Karpas-422 (cell line): ENCODE data around the gene TIMP2. TPM values are rescaled to one million over a fixed set of nuclear protein-coding genes. Genes with fewer than 3 reads are reported as not detected.

ENCODE experiments used
- DNase-seq: peaks from one replicate; pipeline ENCODE4 v3.0.0-alpha.2; 2015
- H2AFZ ChIP-seq: fragments of 200-600 bp; sonication (generic); 2 replicates; pipeline ENCODE4 v1.6.1; 2014; ENCODE audit warnings: antibody characterized with exemption, low read length, mixed read lengths
- H3K27ac ChIP-seq: fragments of 200-600 bp; sonication (generic); 2 replicates; pipeline ENCODE4 v1.5.1; 2014; ENCODE audit warnings: mild to moderate bottlenecking, low read length, moderate library complexity
- H3K27me3 ChIP-seq: fragments of 200-600 bp; sonication (generic); 2 replicates; pipeline ENCODE4 v1.6.1; 2014; ENCODE audit warnings: low read length, mixed read lengths
- H3K36me3 ChIP-seq: fragments of 200-600 bp; sonication (generic); 2 replicates; pipeline ENCODE4 v1.6.1; 2014; ENCODE audit warnings: low read length, mixed read lengths; ENCODE audit not compliant: insufficient read depth
- H3K4me1 ChIP-seq: fragments of 200-600 bp; sonication (generic); 2 replicates; pipeline ENCODE4 v1.6.1; 2014; ENCODE audit warnings: mild to moderate bottlenecking, low read length, mixed read lengths
- H3K4me2 ChIP-seq: fragments of 200-600 bp; sonication (generic); 2 replicates; pipeline ENCODE4 v1.6.1; 2014; ENCODE audit warnings: low read length, low read depth, mild to moderate bottlenecking; ENCODE audit not compliant: poor library complexity, severe bottlenecking
- H3K4me3 ChIP-seq: fragments of 200-600 bp; sonication (generic); 2 replicates; pipeline ENCODE4 v1.5.1; 2014; ENCODE audit warnings: mild to moderate bottlenecking, antibody characterized with exemption, low read length, mixed read lengths
- H3K79me2 ChIP-seq: fragments of 200-600 bp; sonication (generic); 2 replicates; pipeline ENCODE4 v1.6.1; 2014; ENCODE audit warnings: mild to moderate bottlenecking, low read length, mixed read lengths
- H3K9ac ChIP-seq: fragments of 200-600 bp; sonication (generic); 2 replicates; pipeline ENCODE4 v1.6.0; 2014; ENCODE audit warnings: low read length
- H3K9me2 ChIP-seq: fragments of 200-600 bp; sonication (generic), shearing (Covaris generic); replicated peaks from 2 replicates; pipeline ENCODE4 v1.6.0; 2014; ENCODE audit warnings: mild to moderate bottlenecking, low read length, moderate library complexity; ENCODE audit not compliant: insufficient read depth
- H3K9me3 ChIP-seq: fragments of 300-700, 200-600 bp; sonication (generic); 2 replicates; pipeline ENCODE4 v1.6.1; 2014; ENCODE audit warnings: low read length, mixed read lengths
- H4K20me1 ChIP-seq: fragments of 200-600 bp; sonication (generic); 2 replicates; pipeline ENCODE4 v1.6.1; 2014; ENCODE audit warnings: mild to moderate bottlenecking, antibody characterized with exemption, low read length, low read depth; ENCODE audit not compliant: insufficient read depth
- total RNA-seq: library from RNA; depleted of rRNA; stranded (reverse); fragments of >200 nt; shearing (Covaris generic); gene quantifications from 2 replicates; pipeline ENCODE4 v1.2.3, GENCODE V29; 2014; ENCODE audit warnings: low replicate concordance

The TIMP2 gene
- total RNA-seq, 1 experiment from 2014 or later: not detected

GRCh38 chr17:78921437-78921971 is 3.7 kb downstream of the TIMP2 start:
- Histone ChIP-seq H3K36me3 (no peaks in the 10 kb centered on the region), H3K27me3 (no peaks in the 10 kb centered on the region), H3K79me2 (no peaks in the 10 kb centered on the region), H3K9ac (no peak overlapping the region), H3K9me3 (no peaks in the 10 kb centered on the region), H3K4me3 (no peak overlapping the region), H3K9me2 (no peaks in the 10 kb centered on the region), H2AFZ (no peak overlapping the region), H3K4me1 (no peaks in the 10 kb centered on the region), H3K4me2 (no peak overlapping the region), H3K27ac (no peak overlapping the region), H4K20me1 (no peaks in the 10 kb centered on the region)
- no peak for DNase-seq

- Histone ChIP-seq H3K79me2 (no peaks in the 10 kb centered on the region), H2AFZ (no peak overlapping the region), H4K20me1 (no peaks in the 10 kb centered on the region), H3K9ac (no peak overlapping the region), H3K4me2 (no peak overlapping the region), H3K9me3 (no peaks in the 10 kb centered on the region), H3K27me3 (no peaks in the 10 kb centered on the region), H3K4me1 (no peaks in the 10 kb centered on the region), H3K27ac (no peak overlapping the region), H3K4me3 (no peak overlapping the region), H3K9me2 (no peaks in the 10 kb centered on the region), H3K36me3 (no peaks in the 10 kb centered on the region)
- no peak for DNase-seq
Measured at GRCh38 chr17:78920528-78920927, 4.7 kb downstream of the TIMP2 start.

DNA sequence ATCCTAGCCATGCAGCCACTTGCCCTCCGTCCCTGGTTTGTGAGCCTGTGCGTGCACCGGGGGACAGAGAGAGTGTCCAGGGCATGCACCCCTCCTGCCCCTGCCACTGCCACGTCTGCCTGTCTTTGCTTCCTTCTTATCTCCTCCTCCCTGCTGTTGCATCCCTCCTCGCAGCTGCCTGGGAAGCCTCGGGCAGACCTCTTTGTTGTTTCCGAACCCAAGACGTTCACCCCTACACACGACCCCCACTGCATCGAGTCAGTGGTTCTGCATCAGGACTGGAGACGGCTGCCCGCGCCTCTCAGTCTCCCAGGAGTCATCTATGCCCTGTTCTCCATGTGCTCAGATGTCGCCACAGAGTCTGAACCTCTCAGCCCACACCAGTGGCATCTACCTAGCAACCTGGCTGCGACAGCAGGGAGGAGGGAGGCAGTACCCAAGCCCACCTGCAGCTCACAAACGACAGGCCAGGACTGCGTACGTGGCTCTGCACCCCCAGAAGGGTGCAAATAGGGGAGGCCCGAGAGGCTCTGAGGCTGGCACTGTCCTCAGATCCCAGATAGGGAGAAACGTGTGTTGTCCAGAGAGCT is 5.2 kb downstream of the TIMP2 start:
- no peak for DNase-seq
- no peak overlapping the region for H2AFZ ChIP-seq
- H3K9ac ChIP-seq: no peak overlapping the region
- no peaks in the 10 kb centered on the region for H3K4me1 ChIP-seq
- H3K36me3 ChIP-seq: no peaks in the 10 kb centered on the region
- H4K20me1 ChIP-seq: no peaks in the 10 kb centered on the region
- no peaks in the 10 kb centered on the region for H3K79me2 ChIP-seq
- H3K9me2 ChIP-seq: no peaks in the 10 kb centered on the region
- no peak overlapping the region for H3K4me2 ChIP-seq
- H3K27ac ChIP-seq: no peak overlapping the region
- no peak overlapping the region for H3K4me3 ChIP-seq
- H3K27me3 ChIP-seq: no peaks in the 10 kb centered on the region
- no peaks in the 10 kb centered on the region for H3K9me3 ChIP-seq

GRCh38 chr17:78918979-78919378 is 6.2 kb downstream of the TIMP2 start:
- Histone ChIP-seq H3K27me3 (no peaks in the 10 kb centered on the region), H3K4me3 (no peak overlapping the region), H3K4me2 (no peak overlapping the region)

GRCh38 chr17:78917451-78918275 is 7.5 kb downstream of the TIMP2 start:
- Histone ChIP-seq H3K79me2 (no peaks in the 10 kb centered on the region), H3K9me3 (no peaks in the 10 kb centered on the region), H3K9me2 (no peaks in the 10 kb centered on the region), H3K36me3 (no peaks in the 10 kb centered on the region), H3K4me2 (no peak overlapping the region), H3K27me3 (no peaks in the 10 kb centered on the region), H3K4me1 (no peaks in the 10 kb centered on the region), H3K27ac (no peak overlapping the region), H3K4me3 (no peak overlapping the region), H3K9ac (no peak overlapping the region), H4K20me1 (no peaks in the 10 kb centered on the region), H2AFZ (no peak overlapping the region)
- DNase-seq: no peak

More at GRCh38 chr17:78918979-78919378, 6.2 kb downstream of the TIMP2 start:
- Histone ChIP-seq H3K4me1 (no peaks in the 10 kb centered on the region), H3K9ac (no peak overlapping the region), H4K20me1 (no peaks in the 10 kb centered on the region), H3K9me2 (no peaks in the 10 kb centered on the region), H3K9me3 (no peaks in the 10 kb centered on the region), H2AFZ (no peak overlapping the region), H3K79me2 (no peaks in the 10 kb centered on the region), H3K27ac (no peak overlapping the region), H3K36me3 (no peaks in the 10 kb centered on the region)
- no peak for DNase-seq

GRCh38 chr17:78915872-78916632 is 9.1 kb downstream of the TIMP2 start:
- H3K4me2 ChIP-seq: no peak overlapping the region
- no peak overlapping the region for H2AFZ ChIP-seq
- no peak overlapping the region for H3K27ac ChIP-seq
- no peaks in the 10 kb centered on the region for H4K20me1 ChIP-seq
- no peak for DNase-seq
- no peaks in the 10 kb centered on the region for H3K4me1 ChIP-seq
- H3K36me3 ChIP-seq: no peaks in the 10 kb centered on the region
- no peaks in the 10 kb centered on the region for H3K27me3 ChIP-seq
- no peak overlapping the region for H3K4me3 ChIP-seq
- no peaks in the 10 kb centered on the region for H3K9me2 ChIP-seq
- H3K79me2 ChIP-seq: no peaks in the 10 kb centered on the region
- no peak overlapping the region for H3K9ac ChIP-seq
- no peaks in the 10 kb centered on the region for H3K9me3 ChIP-seq

DNA sequence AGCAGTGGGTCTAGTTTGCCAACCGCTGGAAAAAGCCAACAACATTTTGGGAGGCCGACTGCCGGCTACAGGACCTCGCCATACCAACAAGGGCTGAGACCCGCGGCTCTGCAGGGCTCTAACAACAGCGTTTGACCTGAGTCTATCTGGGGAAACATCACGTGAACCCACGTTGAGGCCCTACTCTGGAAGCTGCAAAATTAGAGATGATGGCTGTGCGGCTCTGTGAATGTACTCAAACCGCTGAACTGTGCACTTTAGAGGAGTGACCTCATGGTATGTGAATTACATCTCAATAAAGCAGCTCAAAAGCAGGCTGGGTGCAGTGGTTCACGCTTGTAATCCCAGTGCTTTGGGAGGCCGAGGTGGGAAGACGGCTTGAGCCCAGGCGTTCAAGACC is 12.1 kb downstream of the TIMP2 start:
- Histone ChIP-seq H3K9me2 (no peaks in the 10 kb centered on the region), H3K79me2 (no peaks in the 10 kb centered on the region), H3K4me1 (no peaks in the 10 kb centered on the region), H3K9ac (no peak overlapping the region), H3K27ac (no peak overlapping the region), H3K9me3 (no peaks in the 10 kb centered on the region), H3K36me3 (no peaks in the 10 kb centered on the region), H3K27me3 (no peaks in the 10 kb centered on the region), H4K20me1 (no peaks in the 10 kb centered on the region), H2AFZ (no peak overlapping the region), H3K4me3 (no peak overlapping the region), H3K4me2 (no peak overlapping the region)
- no peak for DNase-seq

GRCh38 chr17:78912082-78912481 is 13.1 kb downstream of the TIMP2 start:
- Histone ChIP-seq H3K9me3 (no peaks in the 10 kb centered on the region), H3K36me3 (no peaks in the 10 kb centered on the region), H4K20me1 (no peaks in the 10 kb centered on the region), H3K9me2 (no peaks in the 10 kb centered on the region), H3K4me3 (no peak overlapping the region), H3K79me2 (no peaks in the 10 kb centered on the region), H3K27me3 (no peaks in the 10 kb centered on the region), H3K9ac (no peak overlapping the region), H3K27ac (no peak overlapping the region), H3K4me2 (no peak overlapping the region), H2AFZ (no peak overlapping the region), H3K4me1 (no peaks in the 10 kb centered on the region)
- no peak for DNase-seq
